HG02798 (cell line): Measurements from ENCODE around the gene KLK3.
"Not testable (repeated sequence)": the region's sequence is repeated elsewhere in the genome, so short reads cannot be mapped to it uniquely, and the experiment has no call there.

Experiments used
- ATAC-seq: cut with Tn5 transposase; IDR thresholded peaks from one replicate; pipeline ENCODE4 v1.9.1; 2021; ENCODE audit warnings: mild to moderate bottlenecking; ENCODE audit not compliant: unreplicated experiment, poor library complexity

The KLK3 gene

GRCh38 chr19:50854636-50855410 lies at the start of gene KLK3:
Gene KLK3 (plus strand): TSS chr19:50854915. CDS start chr19:50854956, 41 bp downstream.
- ATAC-seq, result no peak

DNA sequence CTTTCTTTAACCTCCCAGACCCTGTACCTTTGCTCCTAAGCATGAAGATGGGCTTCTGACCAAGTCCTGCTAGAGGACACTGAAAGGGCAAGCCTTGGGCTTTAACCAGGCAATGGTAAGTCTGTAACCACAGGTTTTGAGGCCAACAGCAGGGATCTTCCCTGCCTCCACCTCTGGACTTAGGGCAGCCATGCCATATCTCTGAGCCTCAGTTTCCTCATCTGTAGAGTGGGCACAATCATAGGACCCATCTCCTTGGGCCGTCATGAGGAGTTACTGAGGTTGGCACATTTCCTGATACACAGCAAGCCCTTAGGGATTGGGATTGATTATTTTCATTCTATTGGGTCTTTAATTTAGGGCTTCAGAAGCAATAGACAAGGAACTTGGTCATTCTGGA lies 45.9 kb upstream of the KLK3 start:
- ATAC-seq, result no peak

DNA sequence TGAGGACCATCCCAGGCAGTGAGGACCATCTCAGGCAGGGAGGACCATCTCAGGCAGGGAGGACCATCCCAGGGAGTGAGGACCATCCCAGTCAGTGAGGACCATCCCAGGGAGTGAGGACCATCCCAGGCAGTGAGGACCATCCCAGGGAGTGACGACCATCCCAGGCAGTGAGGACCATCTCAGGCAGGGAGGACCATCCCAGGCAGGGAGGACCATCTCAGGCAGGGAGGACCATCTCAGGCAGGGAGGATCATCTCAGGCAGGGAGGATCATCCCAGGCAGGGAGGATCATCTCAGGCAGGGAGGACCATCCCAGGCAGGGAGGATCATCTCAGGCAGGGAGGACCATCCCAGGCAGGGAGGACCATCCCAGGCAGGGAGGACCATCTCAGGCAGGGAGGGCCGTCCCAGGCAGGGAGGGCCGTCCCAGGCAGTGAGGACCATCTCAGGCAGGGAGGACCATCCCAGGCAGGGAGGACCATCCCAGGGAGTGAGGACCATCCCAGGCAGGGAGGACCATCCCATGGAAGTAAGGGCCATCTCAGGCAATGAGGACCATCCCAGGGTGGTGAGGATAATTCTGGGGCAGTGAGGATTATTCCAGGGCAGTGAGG lies 43.0 kb upstream of the KLK3 start:
- not testable (repeated sequence) for ATAC-seq

GRCh38 chr19:50812474-50812873 lies 42.2 kb upstream of the KLK3 start:
- ATAC-seq, result no peak

DNA sequence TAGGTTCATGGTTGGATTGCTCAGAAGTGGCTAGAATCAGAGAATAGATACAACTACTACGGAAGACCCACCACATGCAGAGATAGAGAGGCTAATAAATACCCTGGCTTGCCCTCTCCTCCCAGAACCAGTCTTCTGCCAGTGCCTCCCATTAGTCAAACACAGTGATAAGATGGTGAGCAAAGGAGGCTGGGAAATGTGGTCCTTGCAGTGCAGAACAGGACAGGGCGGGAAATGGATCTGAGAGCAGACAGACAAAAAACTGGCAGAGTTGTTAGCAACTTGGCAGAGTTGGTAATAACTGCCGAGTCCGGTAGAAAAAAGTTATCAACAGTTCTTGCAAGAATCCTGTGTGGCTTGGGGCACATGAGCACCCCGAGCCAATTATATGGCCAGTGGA lies 39.8 kb upstream of the KLK3 start:
- no peak for ATAC-seq

DNA sequence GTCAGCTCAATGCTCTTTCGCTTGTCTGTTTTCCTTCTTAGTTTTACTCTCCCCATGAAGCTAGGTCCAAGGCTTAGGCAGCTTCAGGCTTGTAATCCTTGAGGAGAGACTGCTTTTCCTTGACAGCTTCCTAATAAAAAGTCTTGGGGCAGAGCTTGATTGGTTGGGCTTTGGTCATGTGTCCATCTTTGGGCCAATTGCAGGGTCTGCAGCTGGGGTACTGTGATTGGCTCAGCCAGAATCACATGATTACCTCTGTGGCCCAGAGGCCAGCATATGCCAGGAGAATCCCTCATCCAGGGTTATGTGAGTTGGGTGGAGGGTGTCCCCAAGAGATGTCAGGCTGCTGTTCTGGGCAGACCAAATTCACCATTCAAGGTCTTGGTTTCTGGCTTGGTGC lies 39.3 kb upstream of the KLK3 start:
- no peak for ATAC-seq

- ATAC-seq, result peak; percentile 68
Measured at GRCh38 chr19:50817941-50818858, 36.5 kb upstream of the KLK3 start.

- no peak for ATAC-seq
Measured at GRCh38 chr19:50818859-50819472, 35.7 kb upstream of the KLK3 start.

DNA sequence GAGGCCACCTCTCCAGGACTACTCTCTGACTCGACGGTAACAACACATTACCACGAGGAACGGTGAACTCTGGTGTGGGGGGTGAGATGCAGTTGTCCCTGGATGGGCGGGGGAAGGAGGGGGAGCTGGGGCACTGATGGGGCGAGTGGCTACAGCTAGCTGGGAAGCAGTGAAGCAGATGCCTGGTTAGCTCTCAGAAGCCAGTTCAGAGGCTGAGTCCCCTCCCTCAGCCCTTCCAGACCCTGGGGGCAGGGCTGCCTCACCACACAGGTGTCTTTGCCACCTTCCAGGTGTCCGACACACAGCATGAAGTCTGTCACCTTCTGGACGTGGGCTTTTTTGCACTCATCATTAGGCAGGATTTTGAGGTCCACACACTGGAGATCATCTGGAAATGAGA lies 35.1 kb upstream of the KLK3 start:
- no peak for ATAC-seq

GRCh38 chr19:50820086-50820485 lies 34.6 kb upstream of the KLK3 start:
- no peak for ATAC-seq

- ATAC-seq, result no peak
Measured at GRCh38 chr19:50820549-50821247, 34.0 kb upstream of the KLK3 start.

- no peak for ATAC-seq
Measured at GRCh38 chr19:50821248-50821612, 33.5 kb upstream of the KLK3 start.

GRCh38 chr19:50821622-50822021 lies 33.1 kb upstream of the KLK3 start:
- ATAC-seq, result no peak

DNA sequence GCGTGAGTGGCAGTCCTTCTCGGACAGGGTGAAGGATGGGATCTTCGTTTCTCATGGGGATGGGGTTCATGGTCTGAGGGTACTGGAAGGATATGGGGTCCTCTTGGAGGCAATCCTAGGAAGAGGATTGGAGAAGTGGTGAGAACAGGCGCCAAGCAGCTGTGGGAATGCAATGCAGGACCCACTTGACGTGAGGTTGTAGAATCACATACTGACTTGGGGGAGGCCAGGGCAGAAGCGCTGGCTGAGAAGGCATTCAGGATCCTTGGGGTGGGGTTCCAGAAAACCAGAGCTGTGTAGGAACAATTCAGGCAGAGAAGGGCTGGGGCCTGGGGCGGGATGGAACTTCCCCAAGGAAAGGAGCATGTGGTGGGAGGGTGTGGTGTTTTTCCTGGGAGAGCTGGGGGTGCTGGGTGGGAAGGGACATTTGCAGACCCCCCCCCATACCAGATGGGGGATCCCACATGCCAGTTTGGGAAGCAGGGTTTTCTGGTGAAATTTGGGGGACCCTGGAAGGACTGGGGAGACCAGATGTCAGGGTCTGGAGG lies 32.0 kb upstream of the KLK3 start:
- ATAC-seq, result no peak

- ATAC-seq, result no peak
Measured at GRCh38 chr19:50823389-50824042, 31.2 kb upstream of the KLK3 start, which contains the start of gene KLK1. Gene KLK1 (minus strand): TSS chr19:50823787. CDS start chr19:50823748, 39 bp downstream.

DNA sequence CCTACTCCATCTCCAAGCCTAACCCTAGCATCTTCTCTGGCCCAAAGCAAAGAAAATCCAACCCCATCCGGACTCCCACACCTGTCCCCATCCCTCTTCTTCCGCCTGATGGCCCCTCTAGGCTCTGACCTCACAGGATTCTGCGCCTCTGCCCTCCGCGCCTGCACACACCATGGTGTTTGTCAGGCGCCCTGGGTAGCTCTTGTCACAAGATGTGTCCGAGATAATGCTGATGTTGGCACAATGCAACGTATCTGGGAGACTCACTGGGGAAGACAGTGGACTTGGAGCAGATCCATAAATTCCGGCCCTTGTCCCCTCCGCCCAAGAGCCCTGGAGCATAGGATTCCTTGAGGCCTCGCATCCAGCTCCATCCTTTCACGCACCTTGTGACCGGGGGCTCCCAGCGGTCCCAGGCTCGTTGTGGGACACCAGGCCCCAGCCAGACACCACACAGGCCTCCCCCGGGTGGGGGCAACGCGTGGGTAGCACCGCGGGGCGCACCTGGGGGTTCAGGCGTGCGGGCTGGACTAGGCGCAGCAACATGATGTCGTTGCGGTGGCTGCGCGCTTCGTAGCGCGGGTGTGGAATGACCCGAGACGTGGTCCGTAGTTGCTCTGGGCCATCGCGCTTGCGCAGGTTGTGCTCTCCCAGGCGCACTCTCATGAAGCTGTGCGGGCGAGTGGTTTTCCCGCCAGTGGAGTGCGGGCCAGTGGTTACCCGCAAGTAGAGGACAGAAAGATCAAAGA lies 28.0 kb upstream of the KLK3 start:
- ATAC-seq, result no peak

GRCh38 chr19:50827476-50827875 lies 27.2 kb upstream of the KLK3 start:
- no peak for ATAC-seq

- no peak for ATAC-seq
Measured at GRCh38 chr19:50829801-50830200, 24.9 kb upstream of the KLK3 start.
